ENCODE results near the gene PRUNE2. TPM values are rescaled to one million over a fixed set of nuclear protein-coding genes. Genes with fewer than 3 reads are reported as not detected.

The PRUNE2 gene
- polyA plus RNA-seq, 1 experiment: 0.78 TPM

DNA sequence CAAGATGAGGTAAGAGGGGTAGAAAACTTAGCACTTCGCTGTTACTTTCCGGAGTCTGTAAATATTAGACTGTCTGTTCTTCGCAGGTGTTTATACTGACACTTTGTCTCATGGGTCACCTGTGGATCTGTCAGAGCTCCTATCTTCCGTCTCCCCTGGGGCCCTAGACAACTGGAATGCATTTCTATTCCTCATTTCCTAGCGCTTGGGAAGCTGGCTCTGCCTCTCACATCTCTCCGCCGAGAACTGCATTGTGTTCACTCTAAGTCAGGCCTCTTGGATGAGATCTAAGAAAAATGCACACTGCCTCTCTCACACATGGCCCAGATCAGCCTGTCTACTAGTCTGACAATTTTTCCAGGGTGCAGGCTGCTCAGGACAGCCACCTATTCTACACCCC, 102.2 kb downstream of the PRUNE2 start:
- CTCF ChIA-PET: no interaction called here
- POLR2A ChIA-PET: no interaction called here
- no peaks in the 10 kb centered on the region for H3K36me3 ChIP-seq (ENCODE audit: control insufficient read depth, insufficient read depth, low read length)
- DNase-seq (ENCODE audit: low read depth): no peak
- TF ChIP-seq CTCF (IDR thresholded peaks at IDR 0.05; ENCODE audit: insufficient read depth, low read depth, low read length): no peak
- H3K27me3 ChIP-seq (ENCODE audit: control insufficient read depth, insufficient read depth, low read length): no peaks in the 10 kb centered on the region
- H3K4me3 ChIP-seq (ENCODE audit: low read depth, low read length): no peak overlapping the region

DNA sequence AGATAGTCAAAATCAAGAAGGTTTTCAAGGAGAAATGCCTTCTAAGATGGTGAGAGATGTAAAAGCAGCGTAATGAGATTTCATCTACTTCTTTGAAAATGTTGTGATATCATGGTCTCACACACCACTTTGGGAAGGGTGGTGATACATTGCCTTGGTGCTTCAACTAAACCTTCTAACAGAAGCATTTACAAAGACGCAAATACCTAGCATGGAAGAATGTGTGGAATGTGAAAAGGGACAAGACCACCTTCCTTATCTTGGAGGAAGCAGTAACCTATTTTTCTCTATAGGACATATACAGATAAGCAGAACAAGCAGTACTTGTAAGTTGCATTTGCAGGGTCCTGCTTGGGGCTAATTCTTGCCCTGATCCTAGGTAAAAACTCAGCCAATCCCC, 102.8 kb downstream of the PRUNE2 start:
- no peaks in the 10 kb centered on the region for H3K36me3 ChIP-seq (ENCODE audit: control insufficient read depth, insufficient read depth, low read length)
- CTCF ChIA-PET: no interaction called here
- POLR2A ChIA-PET: no interaction called here
- H3K27me3 ChIP-seq (ENCODE audit: control insufficient read depth, insufficient read depth, low read length): no peaks in the 10 kb centered on the region
- no peak for TF ChIP-seq CTCF (IDR thresholded peaks at IDR 0.05; ENCODE audit: insufficient read depth, low read depth, low read length)
- no peak overlapping the region for H3K4me3 ChIP-seq (ENCODE audit: low read depth, low read length)
- DNase-seq (ENCODE audit: low read depth): no peak

GRCh38 chr9:76800901-76801300, 105.0 kb downstream of the PRUNE2 start:
- CTCF ChIA-PET: no interaction called here
- POLR2A ChIA-PET: no interaction called here

GRCh38 chr9:76799473-76799872, 106.4 kb downstream of the PRUNE2 start:
- TF ChIP-seq CTCF (IDR thresholded peaks at IDR 0.05; ENCODE audit: insufficient read depth, low read depth, low read length): no peak
- no peak overlapping the region for H3K4me3 ChIP-seq (ENCODE audit: low read depth, low read length)
- no peak for DNase-seq (ENCODE audit: low read depth)
- CTCF ChIA-PET: no interaction called here
- H3K27me3 ChIP-seq (ENCODE audit: control insufficient read depth, insufficient read depth, low read length): no peaks in the 10 kb centered on the region
- POLR2A ChIA-PET: no interaction called here
- no peaks in the 10 kb centered on the region for H3K36me3 ChIP-seq (ENCODE audit: control insufficient read depth, insufficient read depth, low read length)

More at GRCh38 chr9:76800901-76801300, 105.0 kb downstream of the PRUNE2 start:
- DNase-seq (ENCODE audit: low read depth): no peak
- no peaks in the 10 kb centered on the region for H3K27me3 ChIP-seq (ENCODE audit: control insufficient read depth, insufficient read depth, low read length)
- no peaks in the 10 kb centered on the region for H3K36me3 ChIP-seq (ENCODE audit: control insufficient read depth, insufficient read depth, low read length)
- H3K4me3 ChIP-seq (ENCODE audit: low read depth, low read length): no peak overlapping the region
- TF ChIP-seq CTCF (IDR thresholded peaks at IDR 0.05; ENCODE audit: insufficient read depth, low read depth, low read length): no peak

GRCh38 chr9:76798527-76798926, 107.4 kb downstream of the PRUNE2 start:
- ChIA-PET CTCF (no interaction called here), POLR2A (no interaction called here)
- TF ChIP-seq CTCF (IDR thresholded peaks at IDR 0.05; ENCODE audit: insufficient read depth, low read depth, low read length): no peak
- H3K27me3 ChIP-seq (ENCODE audit: control insufficient read depth, insufficient read depth, low read length): no peaks in the 10 kb centered on the region
- no peak overlapping the region for H3K4me3 ChIP-seq (ENCODE audit: low read depth, low read length)
- no peak for DNase-seq (ENCODE audit: low read depth)
- no peaks in the 10 kb centered on the region for H3K36me3 ChIP-seq (ENCODE audit: control insufficient read depth, insufficient read depth, low read length)
